GM21423 (cell line): Measurements from ENCODE around the gene A4GNT.

ENCODE experiments used
- ATAC-seq: cut with Tn5 transposase; IDR thresholded peaks from one replicate; pipeline ENCODE4 v1.9.1; 2021; ENCODE audit warnings: mild to moderate bottlenecking, moderate library complexity; ENCODE audit not compliant: unreplicated experiment

Gene A4GNT

DNA sequence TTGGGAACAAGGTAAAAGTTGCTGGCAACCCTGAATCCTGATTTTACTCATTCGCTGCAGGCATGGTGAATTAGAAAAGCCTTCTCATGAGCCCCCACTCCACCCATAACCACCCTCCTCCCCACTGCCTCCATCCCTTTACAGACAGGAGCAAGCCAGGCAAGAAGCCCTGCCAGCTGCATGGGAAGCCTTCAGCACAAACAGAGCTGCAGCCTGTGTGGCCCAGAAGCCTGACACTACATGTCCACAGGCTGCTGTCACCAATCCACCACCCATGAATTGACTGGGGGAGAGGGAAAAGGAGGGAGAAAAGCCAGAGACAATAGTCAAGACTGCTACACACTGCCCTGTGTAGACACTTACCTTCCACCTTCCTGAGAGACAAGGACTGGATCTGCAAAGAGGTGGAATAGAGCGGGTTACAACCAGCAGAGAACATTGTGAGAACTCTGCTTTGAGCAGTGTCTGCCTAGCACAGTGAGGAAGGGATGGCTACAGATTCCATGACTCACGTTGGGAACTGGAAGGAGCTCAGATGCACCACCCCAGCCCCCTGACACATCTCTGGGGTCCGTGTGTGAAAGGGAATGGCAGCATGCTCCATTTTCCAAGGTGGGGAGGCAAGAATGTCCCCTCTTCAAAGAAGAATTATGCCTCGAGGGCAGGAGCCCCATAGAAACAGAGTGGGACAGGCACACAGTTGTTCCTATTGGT lies 50.7 kb downstream of the A4GNT start:
- ATAC-seq = no peak

DNA sequence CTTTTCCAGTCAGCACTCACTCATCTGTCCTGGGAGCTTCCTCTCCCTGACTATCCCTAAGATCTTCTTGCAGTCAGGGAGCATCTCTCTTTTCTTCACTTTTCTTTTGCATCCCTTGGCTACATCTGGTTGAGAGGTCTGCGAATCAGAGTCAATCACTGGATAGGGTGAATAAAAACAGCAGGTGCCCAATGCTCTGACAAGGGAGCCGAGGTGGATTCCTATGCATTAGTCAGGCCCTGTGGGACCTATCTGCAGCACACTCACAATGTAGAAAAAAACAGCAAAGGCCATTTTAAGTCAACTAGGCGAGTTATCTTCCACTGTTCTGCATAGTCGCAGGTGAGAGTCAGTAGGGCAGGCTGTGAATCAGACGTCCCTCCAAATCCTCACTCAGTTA lies 52.3 kb downstream of the A4GNT start:
- ATAC-seq = no peak

DNA sequence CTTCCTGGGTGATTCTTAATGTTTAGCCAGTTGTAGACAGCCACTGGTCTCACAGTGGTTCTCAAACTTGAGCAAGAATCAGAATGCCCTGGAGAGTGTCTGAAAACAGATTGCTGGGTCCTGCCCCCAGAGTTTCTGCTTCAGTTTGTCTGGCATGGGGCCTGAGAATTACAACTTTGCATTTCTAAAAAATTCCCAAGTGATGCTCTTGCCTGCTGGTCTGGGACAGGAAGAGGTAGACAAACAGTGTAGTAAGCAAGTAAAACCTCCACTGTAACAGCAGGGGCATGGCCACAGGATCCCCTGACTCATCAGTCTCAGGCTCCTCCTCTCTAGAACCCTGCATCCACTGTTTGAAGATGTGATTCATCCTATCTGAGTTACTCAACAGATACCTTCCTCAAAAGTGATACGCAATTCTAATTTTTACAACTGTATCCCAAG lies 53.3 kb downstream of the A4GNT start:
- ATAC-seq = no peak

DNA sequence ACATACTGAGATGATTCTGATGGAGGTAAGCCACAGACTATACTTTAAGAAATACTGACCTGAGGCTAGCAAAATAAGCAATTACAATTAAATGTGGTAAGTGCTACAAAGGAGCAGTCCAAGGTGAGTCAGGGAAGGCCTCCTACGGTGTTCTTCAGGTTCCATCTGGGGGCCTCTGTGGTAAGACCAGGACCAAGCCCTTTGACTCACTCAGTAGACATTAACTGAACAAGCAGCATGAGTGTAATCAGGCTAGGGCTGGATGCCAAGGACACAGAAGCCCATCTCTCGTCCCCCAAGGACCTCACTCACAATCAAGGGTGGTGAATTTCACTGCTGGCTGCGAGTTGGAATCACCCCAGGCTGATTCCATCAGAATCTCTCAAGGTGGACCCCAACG lies 54.1 kb downstream of the A4GNT start:
- no peak for ATAC-seq
